Activated gamma-delta T cell treated with Interleukin-2 at 50 U/mL for 16 hours (primary cell): ENCODE measurements around the gene CYP4A22.

Experiments
- DNase-seq: peaks from one replicate; pipeline ENCODE4 v3.0.0-alpha.2; 2020

CYP4A22 gene

DNA sequence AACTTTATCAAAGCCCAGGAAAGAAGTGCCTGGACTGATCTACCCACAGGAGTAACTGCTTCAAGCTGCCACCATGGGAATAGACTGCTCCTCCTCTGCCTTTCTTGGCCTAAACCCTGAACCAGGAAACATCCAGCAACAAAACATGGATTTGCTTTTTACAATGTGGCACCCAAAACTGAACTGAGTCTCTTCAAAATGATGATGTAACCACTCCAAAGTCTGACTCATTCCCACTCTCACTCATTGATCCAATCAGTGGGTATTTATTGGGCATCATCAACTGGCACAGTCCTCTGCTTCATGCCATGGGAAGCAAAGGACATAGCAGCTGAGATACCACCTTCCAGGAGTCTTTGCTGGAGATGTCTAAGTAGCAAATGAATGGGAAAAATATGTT, 23.5 kb downstream of the CYP4A22 start:
- no peak for DNase-seq

DNA sequence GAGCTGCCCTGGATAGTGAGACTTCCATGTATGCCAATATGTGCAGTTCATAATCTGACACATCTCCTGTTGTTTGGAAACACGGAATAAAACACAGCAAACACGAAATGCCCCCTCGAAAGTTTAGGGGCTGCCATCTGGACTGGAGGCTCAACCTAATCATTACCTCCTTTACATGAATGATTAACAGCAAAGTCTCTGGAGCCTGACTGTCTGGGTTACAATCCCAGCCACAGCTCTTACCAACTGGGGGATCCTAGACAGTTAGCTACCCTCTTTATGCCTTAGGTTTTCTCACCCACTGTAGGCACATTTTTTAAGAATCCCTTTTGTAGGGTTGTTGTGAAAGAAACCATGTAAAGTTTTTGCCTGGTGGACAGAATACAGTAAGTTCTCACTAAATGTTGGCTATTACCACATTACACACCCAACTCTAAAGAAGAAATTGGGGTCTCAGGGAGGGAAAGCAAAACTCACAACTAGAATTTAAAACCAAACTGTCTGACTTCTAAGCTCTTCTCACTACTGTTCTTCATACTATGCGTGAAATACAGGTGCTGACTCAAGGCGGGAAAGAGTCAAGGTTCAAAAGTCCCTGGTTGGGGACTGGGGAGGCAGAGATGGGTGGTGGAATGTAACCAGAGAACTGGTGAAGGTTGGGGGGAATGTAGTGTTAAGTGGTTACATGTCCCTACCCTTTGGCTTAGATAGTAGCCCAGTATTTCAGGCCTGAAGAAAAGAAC, 24.2 kb downstream of the CYP4A22 start:
- DNase-seq: no peak

DNA sequence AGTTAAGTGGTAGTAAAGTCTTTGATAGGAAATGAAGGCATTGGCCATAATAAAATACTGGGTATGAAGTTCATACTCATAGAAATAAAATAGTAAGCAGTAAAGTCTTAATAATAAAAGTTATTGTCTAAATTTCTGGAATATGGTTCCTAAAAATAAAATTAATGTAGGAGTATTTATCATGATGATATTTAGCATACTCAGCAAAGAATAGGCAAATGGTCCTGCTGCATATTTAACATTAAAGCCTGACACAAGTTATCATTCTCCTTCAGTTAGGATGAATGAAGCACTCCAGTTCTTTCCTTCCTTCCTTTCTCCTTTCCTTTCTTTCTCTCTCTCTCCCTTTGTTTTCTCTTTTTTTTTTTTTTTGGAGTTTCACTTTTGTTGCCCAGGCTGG, 27.3 kb downstream of the CYP4A22 start:
- DNase-seq: no peak

DNA sequence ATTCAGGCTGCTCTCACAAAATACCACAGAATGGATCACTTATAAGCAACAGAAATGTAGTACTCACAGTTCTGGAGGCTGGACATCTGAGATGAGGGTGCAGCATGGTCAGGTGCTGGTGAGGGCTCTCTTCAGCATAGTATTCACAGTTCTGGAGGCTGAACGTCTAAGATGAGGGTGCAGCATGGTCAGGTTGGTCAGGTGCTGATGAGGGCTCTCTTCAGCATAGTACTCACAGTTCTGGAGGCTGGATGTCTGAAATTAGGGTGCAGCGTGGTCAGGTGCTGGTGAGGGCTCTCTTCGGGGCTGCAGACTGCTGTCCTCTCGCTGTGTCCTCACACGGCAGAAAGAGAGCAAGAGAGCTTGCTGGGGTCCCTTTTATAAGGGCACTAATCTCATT, 35.5 kb downstream of the CYP4A22 start:
- DNase-seq: no peak

DNA sequence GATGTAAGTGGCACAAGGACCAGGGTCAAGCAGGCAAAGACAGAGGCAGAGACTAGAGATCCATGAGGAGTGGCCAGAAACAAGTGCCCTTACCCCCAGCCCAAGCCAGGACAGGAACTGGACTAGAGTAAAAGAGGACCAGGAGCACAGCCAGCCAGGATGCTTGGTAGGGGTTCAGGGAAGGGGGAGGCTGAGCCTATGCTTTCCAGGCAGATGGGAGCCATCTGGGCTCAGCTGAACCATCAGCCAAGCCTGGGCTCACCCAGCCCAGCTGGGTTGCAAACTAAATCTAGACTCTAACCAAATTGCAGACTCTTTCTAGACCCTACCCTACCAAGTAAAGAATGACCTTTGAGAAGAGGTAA, 37.4 kb downstream of the CYP4A22 start:
- no peak for DNase-seq

DNA sequence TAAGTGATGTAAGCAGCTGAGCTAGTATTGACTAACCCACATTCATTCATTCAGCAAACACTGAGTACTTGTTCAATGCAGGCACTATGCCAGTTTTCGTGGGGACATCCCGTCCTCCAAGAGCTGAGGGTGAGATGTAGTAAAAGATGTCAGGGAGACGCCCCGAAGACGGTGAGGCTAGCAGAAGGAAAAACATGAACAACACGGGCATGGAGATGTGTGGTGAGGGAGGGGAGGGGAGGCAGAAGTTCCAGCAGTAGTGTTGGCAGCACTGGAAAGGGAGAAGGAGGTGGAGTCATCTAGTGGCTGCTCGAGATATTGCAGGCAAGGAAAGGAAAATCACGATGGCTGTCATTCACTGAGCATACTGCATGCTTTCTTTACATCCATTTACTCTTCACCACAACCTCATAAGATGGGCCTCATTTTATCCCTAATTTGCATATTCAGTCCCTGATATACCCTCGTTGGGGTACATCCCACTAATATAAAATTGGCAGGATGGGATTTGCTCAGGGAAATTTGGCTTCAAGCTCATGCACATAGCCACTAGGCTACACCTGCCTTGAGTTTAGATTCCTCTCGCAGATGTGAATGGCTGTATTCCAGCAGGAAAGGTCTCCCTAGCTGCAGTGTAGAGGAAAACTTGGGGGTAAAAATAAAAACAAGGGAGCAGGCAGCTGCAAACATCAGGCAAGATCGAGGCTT, 38.1 kb downstream of the CYP4A22 start:
- DNase-seq: peak; percentile 21

DNA sequence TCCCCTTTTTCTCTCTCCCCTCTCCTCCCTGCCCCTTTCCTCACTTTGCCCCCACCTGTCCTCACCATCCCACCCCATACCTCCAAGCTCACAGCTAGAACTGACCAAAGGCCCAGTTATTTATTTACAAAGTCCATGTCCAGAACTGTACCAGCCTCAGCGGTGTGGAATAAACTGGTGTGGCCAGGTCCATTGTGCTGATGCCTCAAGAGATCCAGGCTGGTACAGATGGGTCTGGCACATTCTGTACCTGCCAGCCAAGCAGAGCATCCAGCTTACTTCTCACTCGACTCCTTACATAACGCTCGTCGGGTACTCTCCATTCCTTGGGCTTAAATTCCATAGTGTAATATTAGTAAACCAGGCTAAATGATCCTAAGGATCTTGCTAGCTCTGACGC, 40.8 kb downstream of the CYP4A22 start:
- DNase-seq: no peak

DNA sequence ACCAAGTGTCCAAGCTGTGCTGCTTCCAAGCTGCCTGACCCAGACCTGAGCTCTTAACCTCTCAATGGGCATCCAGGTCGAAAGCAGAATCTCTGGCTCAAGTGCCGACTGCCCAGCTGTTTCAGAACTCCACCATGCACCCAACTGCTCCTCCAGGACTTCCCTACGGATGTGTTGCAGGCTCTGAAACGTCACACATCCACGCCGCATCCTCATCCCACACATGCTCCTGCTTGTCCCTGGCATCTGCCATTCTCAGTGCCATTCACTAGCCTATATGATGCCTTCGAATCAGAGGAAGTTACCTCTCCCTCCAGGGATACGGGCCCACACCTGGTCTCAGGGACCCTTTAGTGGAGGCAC, 41.4 kb downstream of the CYP4A22 start:
- no peak for DNase-seq

DNA sequence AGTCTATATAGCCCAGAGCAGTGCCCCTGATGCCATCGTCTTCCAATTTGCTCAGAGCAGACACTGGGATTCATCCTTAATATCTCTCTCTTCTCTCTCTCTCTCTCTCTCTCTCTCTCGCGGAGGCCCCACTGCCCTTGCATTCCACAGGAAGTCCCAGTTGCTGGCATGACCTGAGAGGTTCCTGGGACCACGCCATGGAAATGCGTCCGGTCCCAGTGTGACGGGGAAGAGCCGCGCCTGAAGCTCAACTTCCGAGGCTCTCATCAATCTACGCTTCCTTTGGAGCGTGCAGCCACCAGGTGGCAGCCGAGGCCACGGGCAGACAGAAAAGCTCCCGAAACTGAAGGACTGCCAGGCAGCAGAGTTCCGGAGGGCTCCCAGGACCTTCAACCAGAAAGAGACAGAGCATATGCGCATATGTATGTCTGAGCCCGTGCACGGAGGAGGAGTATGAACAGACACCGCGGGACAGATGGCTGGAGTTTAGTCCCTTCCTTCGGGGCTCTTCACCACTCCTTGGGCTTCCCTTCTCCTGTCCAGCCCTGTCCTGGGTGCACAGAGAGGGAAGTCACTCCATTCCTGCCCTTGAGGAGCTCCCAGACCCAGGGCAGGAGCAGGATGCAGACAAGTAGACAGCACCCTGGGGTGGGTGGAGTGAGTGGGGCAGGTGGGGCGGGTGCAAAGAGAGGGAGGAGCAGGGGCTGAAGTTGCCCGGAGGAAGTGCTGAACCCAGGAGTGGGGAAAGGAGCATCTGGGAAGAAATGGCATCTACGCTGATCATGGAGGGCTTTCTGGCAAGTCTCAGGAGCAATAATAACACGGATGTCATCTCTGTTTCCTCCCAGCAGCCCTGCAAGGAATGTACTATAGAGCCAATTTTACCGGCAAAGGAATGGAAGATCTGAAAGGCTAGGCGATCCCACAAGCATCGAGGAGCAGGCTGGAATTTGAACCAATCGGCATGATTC, 42.1 kb downstream of the CYP4A22 start:
- peak; percentile 57 for DNase-seq

DNA sequence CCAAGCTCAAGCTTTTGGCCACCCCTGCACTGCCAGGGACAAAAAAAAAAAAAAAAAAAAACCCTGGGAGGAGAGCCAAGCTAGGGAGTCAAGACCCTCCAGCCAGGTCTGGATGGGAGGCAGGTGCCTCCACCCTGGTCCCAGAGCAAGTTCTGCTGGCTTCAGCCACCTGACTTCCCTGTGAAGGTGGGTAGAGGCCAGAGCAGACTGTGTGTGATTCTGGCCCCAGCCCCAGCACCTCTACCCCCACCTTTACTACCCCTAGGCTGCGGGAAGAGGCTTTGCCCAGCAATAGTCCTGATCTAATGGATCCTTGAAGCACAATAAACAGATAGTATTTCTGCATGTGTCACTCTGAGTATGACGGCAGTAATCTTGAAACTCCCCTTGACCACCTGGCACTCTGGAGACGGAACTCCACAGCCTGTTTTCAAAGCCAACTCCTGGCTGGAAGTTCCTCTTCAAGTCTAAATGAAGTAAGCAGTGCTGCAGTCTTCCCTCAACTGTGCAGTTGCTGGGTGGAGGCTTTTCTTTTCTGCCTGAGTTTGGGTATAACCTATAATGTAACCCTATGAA, 42.8 kb downstream of the CYP4A22 start:
- no peak for DNase-seq

DNA sequence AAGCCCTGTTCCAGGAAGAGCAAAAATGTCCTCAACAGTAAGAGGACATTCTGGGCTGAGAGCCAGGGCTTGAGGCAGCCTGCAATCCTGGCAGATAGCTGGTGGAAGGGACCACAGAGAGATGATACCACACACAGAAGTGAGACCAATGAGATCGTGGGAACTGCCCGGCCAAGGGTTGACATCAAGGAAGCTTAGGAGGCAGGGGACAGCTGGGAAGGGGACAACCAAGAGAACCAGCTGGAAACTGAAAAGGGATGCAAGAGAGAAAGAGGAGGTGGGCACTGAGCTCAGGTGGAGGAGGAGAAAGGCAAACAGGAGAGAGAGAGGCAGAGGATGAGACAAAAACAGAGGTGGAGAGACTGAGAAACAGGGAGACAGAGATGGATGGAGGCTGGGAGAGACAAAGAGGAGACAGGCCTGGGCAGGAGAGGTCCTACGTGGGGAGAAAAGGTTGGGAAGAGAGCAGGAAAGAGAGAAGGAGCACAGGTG, 43.4 kb downstream of the CYP4A22 start:
- no peak for DNase-seq

DNA sequence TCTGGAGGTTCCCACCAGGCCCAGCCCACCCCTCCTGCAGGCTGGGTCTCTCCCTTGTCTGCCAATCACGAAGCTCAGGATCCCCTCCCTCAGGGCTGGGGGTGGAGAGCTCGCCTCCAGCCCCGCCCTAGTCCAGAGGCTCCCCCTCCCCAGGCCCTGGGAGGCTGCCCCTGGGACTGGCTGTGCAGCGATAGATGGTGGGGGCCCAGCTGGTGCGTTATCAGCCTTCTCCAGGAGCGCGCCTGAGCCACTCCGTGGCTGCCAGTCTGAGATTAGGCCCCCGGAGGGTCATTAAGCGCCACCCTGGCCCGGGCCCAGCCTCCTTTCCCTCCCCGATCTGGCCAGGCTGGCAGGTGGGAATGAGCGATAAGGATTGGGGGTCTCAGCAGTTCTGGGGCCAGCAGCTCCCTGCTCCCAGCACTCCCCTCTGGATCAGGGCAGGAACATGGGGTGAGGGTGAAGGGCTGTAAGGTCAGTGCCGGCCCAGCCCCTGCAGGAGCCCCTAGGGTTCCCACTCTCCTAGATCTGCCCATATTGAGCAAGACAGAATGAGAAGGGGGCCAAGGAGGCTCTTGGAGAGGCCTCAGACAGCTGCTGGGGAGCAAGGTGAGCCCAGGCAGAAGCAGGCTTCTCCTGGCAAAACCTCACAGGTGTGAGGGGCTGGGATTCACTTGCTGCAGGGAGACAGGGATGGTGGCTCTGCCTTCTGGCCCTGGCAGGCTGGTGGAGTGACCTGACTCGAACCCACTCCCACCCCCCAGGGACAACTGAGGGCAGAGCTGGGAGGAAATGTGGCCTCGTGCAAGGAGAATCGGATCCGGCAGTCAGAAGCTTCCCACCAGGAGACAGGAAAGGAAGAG, 44.1 kb downstream of the CYP4A22 start:
- no peak for DNase-seq

DNA sequence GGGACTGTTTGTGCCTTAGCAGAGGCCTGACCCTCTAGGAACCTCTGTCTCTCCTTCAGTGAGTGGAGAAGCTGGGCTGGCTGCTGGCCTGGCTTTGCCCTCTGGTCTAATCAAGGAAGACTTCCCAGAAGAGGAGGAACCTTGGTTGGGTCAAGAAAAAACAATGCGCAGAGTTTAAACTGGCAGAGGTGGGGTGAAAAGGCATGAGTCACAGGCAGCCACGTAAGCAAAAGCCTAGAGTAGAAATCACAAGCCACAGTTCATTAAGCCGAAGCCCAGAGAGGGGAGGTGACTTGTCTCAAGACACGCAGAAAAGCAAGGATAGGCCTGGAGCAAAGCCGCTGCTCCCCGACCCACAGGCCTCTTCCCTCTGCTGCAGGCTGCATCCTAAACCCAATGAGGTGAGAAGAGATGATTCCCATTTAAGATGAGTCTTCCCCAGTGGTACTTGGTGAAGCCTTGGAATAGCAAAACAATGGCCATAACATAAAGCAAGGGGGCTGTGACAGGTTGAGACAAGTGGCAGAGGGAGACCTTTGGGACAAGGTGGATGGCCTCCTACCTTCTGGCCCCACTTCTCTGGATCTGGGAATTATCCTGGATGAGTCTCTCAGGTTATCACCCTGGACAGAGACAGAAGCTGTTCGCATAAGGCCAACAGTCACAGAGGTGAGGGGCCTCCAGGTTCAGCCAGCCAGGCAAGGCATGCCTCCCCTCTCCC, 44.9 kb downstream of the CYP4A22 start:
- no peak for DNase-seq

DNA sequence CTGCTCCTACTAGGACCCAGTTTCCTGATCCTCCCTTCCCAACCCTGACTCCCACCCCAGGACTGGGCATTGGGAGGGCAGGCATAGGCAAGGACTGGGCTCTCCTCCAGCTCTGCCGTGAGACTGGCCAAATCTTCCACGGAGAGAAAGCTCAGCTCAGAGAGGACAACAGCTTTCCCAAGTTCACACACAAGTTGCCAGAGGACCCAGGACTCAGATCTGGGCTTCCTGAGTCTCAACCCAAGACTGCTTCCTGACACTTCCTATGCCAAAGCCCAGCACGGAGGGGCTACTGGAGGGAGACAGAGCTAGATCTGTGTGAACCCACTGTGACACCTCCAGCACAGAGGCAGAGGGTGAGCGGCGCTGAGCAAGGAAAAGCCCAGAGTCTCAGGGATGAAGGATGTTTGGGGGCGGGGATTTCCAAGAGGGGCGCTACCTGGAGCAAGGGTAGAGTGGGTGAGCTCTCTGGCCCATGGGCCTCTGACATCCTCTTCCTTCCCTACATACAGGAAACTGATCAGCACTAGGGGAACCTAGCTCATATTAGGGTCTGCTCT, 45.5 kb downstream of the CYP4A22 start:
- no peak for DNase-seq

DNA sequence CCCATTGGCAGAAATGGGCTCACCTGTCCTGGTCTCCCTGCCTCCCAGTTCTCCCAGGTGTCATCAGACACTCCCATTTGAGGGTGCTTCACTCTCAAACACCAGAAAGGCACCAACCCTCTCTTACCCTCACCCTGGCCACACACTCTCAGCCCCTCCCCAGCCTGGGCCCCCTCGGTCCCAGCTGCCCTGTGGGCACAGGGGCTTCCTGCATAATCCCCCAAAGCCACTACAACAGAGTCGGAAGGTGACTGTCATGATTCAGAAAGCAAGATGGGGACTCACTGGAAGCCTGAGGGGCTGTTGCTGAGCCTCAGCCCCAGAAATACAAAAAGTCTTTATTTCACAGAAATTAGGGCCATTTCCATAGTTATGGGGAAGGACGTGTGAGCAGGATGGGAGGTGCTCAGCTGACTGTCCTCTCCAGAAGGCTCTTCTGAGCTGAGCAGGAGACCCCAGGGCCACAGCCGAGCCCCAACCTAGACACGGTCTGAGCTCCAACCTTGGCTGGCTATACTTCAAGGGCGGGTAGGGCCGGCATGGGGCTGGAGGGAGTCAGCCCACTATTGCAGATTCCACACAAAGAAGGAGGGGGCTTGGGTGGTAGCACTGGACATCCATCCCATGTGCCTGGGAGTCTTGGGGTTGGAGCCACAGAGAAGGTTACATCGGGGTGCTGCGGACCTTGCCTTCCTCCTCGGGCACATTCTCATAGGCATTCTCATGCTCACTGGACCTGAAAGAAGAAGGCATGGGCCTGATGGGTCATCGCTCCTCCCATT, 46.3 kb downstream of the CYP4A22 start:
- no peak for DNase-seq

DNA sequence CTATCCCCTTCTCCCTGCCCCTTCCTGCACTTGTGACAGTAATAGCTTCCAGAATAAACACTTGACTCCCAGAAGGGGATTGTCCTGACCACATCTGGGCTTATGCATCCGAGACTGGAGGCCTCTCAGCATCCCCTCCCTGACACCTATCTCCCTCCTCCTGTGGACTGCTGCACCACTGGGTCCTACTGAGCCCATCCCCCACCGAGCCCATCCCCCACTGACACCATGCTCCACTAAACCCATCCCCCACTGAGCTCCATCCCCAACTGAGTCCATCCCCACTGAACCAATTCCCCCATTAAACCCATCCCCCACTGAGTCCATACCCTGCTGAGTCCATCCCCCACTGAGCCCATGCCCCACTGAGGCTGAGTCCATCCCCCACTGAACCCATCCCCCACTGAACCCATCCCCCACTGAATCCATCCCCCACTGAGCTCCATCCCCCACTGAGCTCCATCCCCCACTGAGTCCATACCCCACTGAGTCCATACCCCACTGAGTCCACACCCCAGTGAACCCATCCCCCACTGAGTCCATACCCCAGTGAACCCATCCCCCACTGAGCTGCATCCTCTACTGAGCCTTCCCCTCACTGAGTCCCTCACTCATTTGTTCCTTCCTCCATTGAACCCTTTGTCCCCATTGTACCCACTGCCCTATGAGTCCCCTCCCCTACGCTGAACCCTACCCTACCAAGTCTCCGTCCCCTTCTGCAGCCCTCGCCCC, 47.0 kb downstream of the CYP4A22 start:
- no peak for DNase-seq

DNA sequence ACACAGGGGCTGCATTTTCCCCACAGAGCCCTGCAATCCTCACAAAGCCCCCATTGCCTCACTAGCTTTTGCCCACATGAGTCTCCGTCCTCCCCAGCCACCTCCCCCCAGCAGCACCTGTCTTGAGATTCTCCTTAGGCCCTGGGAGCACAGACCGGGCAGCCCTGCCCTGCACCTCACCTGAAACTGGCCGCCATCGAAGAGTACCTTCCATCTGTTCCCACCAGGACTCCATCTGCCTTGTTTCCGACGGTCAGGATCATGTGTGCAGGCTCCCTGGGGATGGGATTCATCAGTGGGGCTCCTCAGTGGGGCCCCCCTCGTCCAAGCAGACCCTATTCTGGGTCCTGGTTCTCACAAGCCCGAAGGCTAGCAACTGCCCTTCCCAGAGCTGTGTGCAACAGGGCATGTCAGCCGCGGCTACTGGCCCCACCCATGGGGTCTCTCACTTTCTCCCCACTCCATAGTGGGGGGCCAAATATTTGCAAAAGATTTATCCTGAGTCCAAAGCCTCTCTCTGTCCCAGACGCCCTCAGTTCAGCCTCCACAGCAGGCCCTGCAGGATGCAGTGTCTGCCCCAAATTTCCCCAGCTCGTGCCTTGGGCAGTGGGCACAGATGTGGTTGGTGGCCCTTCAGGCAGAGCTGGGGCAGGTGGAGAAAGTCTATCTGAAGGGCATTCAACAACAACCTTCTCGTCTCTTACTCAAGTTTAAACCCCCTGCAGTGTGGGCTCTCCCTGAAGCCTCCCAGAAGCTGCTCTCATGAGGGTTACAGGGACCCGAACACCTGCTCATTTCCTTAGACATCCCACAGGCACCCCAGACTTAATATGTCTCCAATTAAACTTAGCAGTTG, 47.8 kb downstream of the CYP4A22 start:
- no peak for DNase-seq
